Measurements from ENCODE around the gene CLMN. TPM values are rescaled to one million over a fixed set of nuclear protein-coding genes. Genes with fewer than 3 reads are reported as not detected.

Gene CLMN
- total RNA-seq, 2 experiments from 2014 or later: 0.27 to 0.67 TPM

DNA sequence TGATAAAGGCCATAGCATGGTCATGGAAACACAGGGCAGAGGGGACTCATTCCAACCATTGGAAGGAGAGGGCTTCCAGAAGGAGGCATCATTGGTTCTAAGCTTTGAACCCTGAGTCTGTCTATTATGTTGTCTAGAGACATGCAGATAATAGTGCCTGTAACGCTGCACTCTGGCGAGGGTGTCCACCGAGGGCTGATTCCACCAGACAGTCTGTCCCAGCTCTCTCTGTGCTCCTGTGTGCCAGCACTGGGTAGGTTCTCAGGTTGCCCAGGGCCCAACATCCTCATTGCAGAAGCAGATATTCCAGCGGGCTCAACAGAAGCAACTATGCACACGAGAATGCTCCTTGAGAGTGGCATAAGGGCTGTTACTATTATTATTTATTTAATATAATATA lies 18.7 kb upstream of the CLMN start:
- POLR2A ChIA-PET: no interaction called here
- ATAC-seq (ENCODE audit: poor library complexity): no peak
- peaks cover 55% of the 10 kb centered on the region for H3K27me3 Mint-ChIP-seq

DNA sequence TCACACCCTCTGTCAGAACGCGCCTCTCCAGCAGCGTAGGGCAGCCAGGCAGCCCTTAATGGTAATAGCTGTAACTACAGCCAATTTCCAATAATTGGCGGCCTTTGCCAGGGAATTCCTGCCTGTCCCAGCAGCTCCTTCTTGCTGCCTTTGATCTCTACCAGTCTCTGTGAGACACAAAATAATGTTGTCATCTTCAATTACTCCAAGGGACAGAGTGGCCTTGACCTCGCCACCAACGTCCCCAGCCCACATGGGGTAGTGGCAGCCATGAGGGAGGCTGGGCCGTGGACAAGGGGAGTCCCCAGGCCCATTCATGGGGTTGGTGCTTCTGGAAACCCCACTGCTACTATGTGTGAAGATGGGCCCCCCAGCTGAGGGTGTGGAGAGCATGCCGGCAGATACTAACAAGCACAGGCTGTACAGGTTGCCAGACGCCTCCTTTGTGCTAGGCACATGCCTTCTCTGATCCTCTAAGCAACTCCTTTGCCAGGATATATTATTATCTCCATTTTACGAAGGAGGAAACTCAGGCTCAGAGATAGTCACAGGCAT lies 17.4 kb upstream of the CLMN start:
- intact Hi-C loops (cut with DNase I, micrococcal nuclease): no loop called here
- no peaks in the 10 kb centered on the region for H3K36me3 Mint-ChIP-seq (ENCODE audit: low read depth)
- H3K9me3 Mint-ChIP-seq: no peaks in the 10 kb centered on the region
- CTCF ChIA-PET: no interaction called here
- H3K27me3 Mint-ChIP-seq: peaks cover 54% of the 10 kb centered on the region
- H3K4me3 Mint-ChIP-seq: no peak overlapping the region
- Histone ChIP-seq H3K4me3 (ENCODE audit: low read length) (no peak overlapping the region), H3K4me1 (ENCODE audit: insufficient read depth, low read length) (no peaks in the 10 kb centered on the region), H3K36me3 (ENCODE audit: insufficient read depth, low read length) (no peaks in the 10 kb centered on the region), H3K9me3 (ENCODE audit: control insufficient read depth in 1 of 2, insufficient read depth in 1 of 2, low read length in 2 of 2) (peaks cover 0 to 16% of the 10 kb centered on the region in 2 experiments), H3K27ac (ENCODE audit: low read depth in 1 of 2, low read length in 2 of 2) (no peak overlapping the region), H3K27me3 (ENCODE audit: control insufficient read depth in 1 of 2, insufficient read depth in 2 of 2, low read length in 2 of 2) (peaks cover 6 to 9% of the 10 kb centered on the region in 2 experiments)
- H3K4me1 Mint-ChIP-seq (ENCODE audit: low read depth): no peaks in the 10 kb centered on the region
- TF ChIP-seq CTCF (IDR thresholded peaks at IDR 0.05): no peak
- ATAC-seq (ENCODE audit: poor library complexity) (no peak), DNase-seq (no peak)
- no peak overlapping the region for H3K27ac Mint-ChIP-seq
- POLR2A ChIA-PET: no interaction called here

More for the DNA sequence above, 18.7 kb upstream of the CLMN start:
- Histone ChIP-seq H3K4me1 (ENCODE audit: insufficient read depth, low read length) (no peaks in the 10 kb centered on the region), H3K4me3 (ENCODE audit: low read length) (no peak overlapping the region), H3K27ac (ENCODE audit: low read depth in 1 of 2, low read length in 2 of 2) (no peak overlapping the region), H3K36me3 (ENCODE audit: insufficient read depth, low read length) (no peaks in the 10 kb centered on the region), H3K27me3 (ENCODE audit: control insufficient read depth in 1 of 2, insufficient read depth in 2 of 2, low read length in 2 of 2) (peaks cover 6 to 9% of the 10 kb centered on the region in 2 experiments), H3K9me3 (ENCODE audit: control insufficient read depth in 1 of 2, insufficient read depth in 1 of 2, low read length in 2 of 2) (peaks cover 0 to 16% of the 10 kb centered on the region in 2 experiments)
- Mint-ChIP-seq H3K4me1 (ENCODE audit: low read depth) (no peaks in the 10 kb centered on the region), H3K27ac (no peak overlapping the region), H3K9me3 (no peaks in the 10 kb centered on the region), H3K4me3 (no peak overlapping the region), H3K36me3 (ENCODE audit: low read depth) (no peaks in the 10 kb centered on the region)
- TF ChIP-seq CTCF (IDR thresholded peaks at IDR 0.05): no peak
- intact Hi-C loops (cut with DNase I, micrococcal nuclease): no loop called here
- CTCF ChIA-PET: no interaction called here
- DNase-seq: no peak

DNA sequence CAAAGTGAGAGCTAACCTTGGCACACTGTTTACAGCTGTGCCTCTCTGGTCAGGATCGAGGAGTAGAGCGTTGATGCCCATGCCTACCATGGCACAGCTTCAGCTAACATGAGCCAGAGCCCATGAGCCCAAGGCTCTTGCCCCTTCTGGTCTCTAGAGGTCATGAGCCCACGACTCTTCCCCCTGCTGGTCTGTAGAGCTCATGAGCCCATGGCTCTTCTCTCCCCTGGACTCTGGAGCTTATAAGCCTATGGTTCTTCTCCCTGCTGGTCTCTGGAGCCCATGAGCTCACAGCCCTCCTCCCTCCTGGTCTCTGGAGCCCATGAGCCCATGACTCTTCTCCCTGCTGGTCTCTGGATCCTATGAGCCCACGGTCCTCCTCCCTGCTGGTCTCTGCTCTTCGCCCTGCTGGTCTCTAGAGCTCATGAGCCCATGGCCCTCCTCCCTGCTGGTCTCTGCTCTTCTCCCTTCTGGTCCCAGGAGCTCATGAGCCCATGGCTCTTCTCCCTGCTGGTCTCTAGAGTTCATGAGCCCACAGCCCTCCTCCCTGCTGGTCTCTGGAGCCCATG lies 16.6 kb upstream of the CLMN start:
- CTCF ChIA-PET: no interaction called here
- no peak overlapping the region for H3K4me3 Mint-ChIP-seq
- no peak for TF ChIP-seq CTCF (IDR thresholded peaks at IDR 0.05)
- no peak for ATAC-seq (ENCODE audit: poor library complexity)
- intact Hi-C loops (cut with DNase I, micrococcal nuclease): no loop called here
- no peak overlapping the region for H3K27ac Mint-ChIP-seq
- Histone ChIP-seq H3K4me1 (ENCODE audit: insufficient read depth, low read length) (no peaks in the 10 kb centered on the region), H3K4me3 (ENCODE audit: low read length) (no peak overlapping the region), H3K27me3 (ENCODE audit: control insufficient read depth in 1 of 2, insufficient read depth in 2 of 2, low read length in 2 of 2) (peaks cover 6 to 8% of the 10 kb centered on the region in 2 experiments), H3K36me3 (ENCODE audit: insufficient read depth, low read length) (no peaks in the 10 kb centered on the region), H3K27ac (ENCODE audit: low read depth in 1 of 2, low read length in 2 of 2) (no peak overlapping the region), H3K9me3 (ENCODE audit: control insufficient read depth in 1 of 2, insufficient read depth in 1 of 2, low read length in 2 of 2) (peaks cover 0 to 16% of the 10 kb centered on the region in 2 experiments)
- no peak for DNase-seq
- POLR2A ChIA-PET: no interaction called here
- H3K36me3 Mint-ChIP-seq (ENCODE audit: low read depth): no peaks in the 10 kb centered on the region
- peaks cover 47% of the 10 kb centered on the region for H3K27me3 Mint-ChIP-seq
- no peaks in the 10 kb centered on the region for H3K9me3 Mint-ChIP-seq
- no peaks in the 10 kb centered on the region for H3K4me1 Mint-ChIP-seq (ENCODE audit: low read depth)
